Measurements from ENCODE around the gene MME. TPM values are rescaled to one million over a fixed set of nuclear protein-coding genes. Genes with fewer than 3 reads are reported as not detected.

The MME gene
- total RNA-seq, 1 donor from 2014 or later, result 54.3 TPM

- H3K79me2 ChIP-seq (ENCODE audit: insufficient read depth, low read length), result no peaks in the 10 kb centered on the region
- peaks cover 17% of the 10 kb centered on the region for H3K4me1 Mint-ChIP-seq (ENCODE audit: low read depth, unreplicated experiment)
- no peak overlapping the region for H2AFZ ChIP-seq (ENCODE audit: low read depth, low read length)
- H4K20me1 ChIP-seq (ENCODE audit: insufficient read depth, low read length), result no peaks in the 10 kb centered on the region
- H3K9me3 Mint-ChIP-seq (ENCODE audit: unreplicated experiment), result no peaks in the 10 kb centered on the region
- H3K27me3 ChIP-seq (ENCODE audit: insufficient read depth, low read length), result no peaks in the 10 kb centered on the region
- H3K4me3 ChIP-seq (ENCODE audit: insufficient read depth, low read depth, low read length), result no peak overlapping the region
- H3K27ac Mint-ChIP-seq (ENCODE audit: unreplicated experiment), result no peak overlapping the region
- no peaks in the 10 kb centered on the region for H3K9me3 ChIP-seq (ENCODE audit: insufficient read depth, low read depth, low read length)
- FAIRE-seq, result no peak
- H3K27ac ChIP-seq (ENCODE audit: low read depth, low read length), result no peak overlapping the region
- H3K4me1 ChIP-seq (ENCODE audit: insufficient read depth, low read length), result no peaks in the 10 kb centered on the region
- H3K27me3 Mint-ChIP-seq (ENCODE audit: low read depth, unreplicated experiment), result no peaks in the 10 kb centered on the region
- H3K36me3 ChIP-seq (ENCODE audit: insufficient read depth, low read length), result no peaks in the 10 kb centered on the region
- DNase-seq (ENCODE audit: low read depth), result no peak
- no peak overlapping the region for H3K4me3 Mint-ChIP-seq (ENCODE audit: unreplicated experiment)
- H3K36me3 Mint-ChIP-seq (ENCODE audit: low read depth, unreplicated experiment), result peaks cover 2% of the 10 kb centered on the region
- no peak overlapping the region for H3K9ac ChIP-seq (ENCODE audit: low read length)
- H3K4me2 ChIP-seq (ENCODE audit: low read length), result no peak overlapping the region
- no peak for TF ChIP-seq EZH2 (IDR thresholded peaks at IDR 0.05; ENCODE audit: insufficient read depth, low read length)
- TF ChIP-seq, protein P1, sequence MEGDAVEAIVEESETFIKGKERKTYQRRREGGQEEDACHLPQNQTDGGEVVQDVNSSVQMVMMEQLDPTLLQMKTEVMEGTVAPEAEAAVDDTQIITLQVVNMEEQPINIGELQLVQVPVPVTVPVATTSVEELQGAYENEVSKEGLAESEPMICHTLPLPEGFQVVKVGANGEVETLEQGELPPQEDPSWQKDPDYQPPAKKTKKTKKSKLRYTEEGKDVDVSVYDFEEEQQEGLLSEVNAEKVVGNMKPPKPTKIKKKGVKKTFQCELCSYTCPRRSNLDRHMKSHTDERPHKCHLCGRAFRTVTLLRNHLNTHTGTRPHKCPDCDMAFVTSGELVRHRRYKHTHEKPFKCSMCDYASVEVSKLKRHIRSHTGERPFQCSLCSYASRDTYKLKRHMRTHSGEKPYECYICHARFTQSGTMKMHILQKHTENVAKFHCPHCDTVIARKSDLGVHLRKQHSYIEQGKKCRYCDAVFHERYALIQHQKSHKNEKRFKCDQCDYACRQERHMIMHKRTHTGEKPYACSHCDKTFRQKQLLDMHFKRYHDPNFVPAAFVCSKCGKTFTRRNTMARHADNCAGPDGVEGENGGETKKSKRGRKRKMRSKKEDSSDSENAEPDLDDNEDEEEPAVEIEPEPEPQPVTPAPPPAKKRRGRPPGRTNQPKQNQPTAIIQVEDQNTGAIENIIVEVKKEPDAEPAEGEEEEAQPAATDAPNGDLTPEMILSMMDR (IDR thresholded peaks at IDR 0.05; ENCODE audit: insufficient read depth, low read depth, low read length), result no peak
Observed at GRCh38 chr3:155135003-155135402, 54.9 kb downstream of the MME start.

- Mint-ChIP-seq H3K36me3 (ENCODE audit: low read depth, unreplicated experiment) (peaks cover 2% of the 10 kb centered on the region), H3K4me3 (ENCODE audit: unreplicated experiment) (no peak overlapping the region), H3K4me1 (ENCODE audit: low read depth, unreplicated experiment) (no peaks in the 10 kb centered on the region), H3K27me3 (ENCODE audit: low read depth, unreplicated experiment) (no peaks in the 10 kb centered on the region), H3K9me3 (ENCODE audit: unreplicated experiment) (no peaks in the 10 kb centered on the region), H3K27ac (ENCODE audit: unreplicated experiment) (no peak overlapping the region)
- no peaks in the 10 kb centered on the region for H3K27me3 ChIP-seq (ENCODE audit: insufficient read depth, low read length)
- no peaks in the 10 kb centered on the region for H3K9me3 ChIP-seq (ENCODE audit: insufficient read depth, low read depth, low read length)
- H3K4me3 ChIP-seq (ENCODE audit: insufficient read depth, low read depth, low read length), result no peak overlapping the region
- DNase-seq (ENCODE audit: low read depth), result no peak
- no peak overlapping the region for H3K4me2 ChIP-seq (ENCODE audit: low read length)
- H2AFZ ChIP-seq (ENCODE audit: low read depth, low read length), result no peak overlapping the region
- H3K9ac ChIP-seq (ENCODE audit: low read length), result no peak overlapping the region
- TF ChIP-seq EZH2 (IDR thresholded peaks at IDR 0.05; ENCODE audit: insufficient read depth, low read length), result no peak
- TF ChIP-seq, protein P1 (IDR thresholded peaks at IDR 0.05; ENCODE audit: insufficient read depth, low read depth, low read length), result no peak
- no peak overlapping the region for H3K27ac ChIP-seq (ENCODE audit: low read depth, low read length)
- FAIRE-seq, result no peak
- no peaks in the 10 kb centered on the region for H3K4me1 ChIP-seq (ENCODE audit: insufficient read depth, low read length)
- no peaks in the 10 kb centered on the region for H4K20me1 ChIP-seq (ENCODE audit: insufficient read depth, low read length)
- no peaks in the 10 kb centered on the region for H3K79me2 ChIP-seq (ENCODE audit: insufficient read depth, low read length)
- H3K36me3 ChIP-seq (ENCODE audit: insufficient read depth, low read length), result no peaks in the 10 kb centered on the region
Observed at GRCh38 chr3:155138677-155139076, 58.6 kb downstream of the MME start.

DNA sequence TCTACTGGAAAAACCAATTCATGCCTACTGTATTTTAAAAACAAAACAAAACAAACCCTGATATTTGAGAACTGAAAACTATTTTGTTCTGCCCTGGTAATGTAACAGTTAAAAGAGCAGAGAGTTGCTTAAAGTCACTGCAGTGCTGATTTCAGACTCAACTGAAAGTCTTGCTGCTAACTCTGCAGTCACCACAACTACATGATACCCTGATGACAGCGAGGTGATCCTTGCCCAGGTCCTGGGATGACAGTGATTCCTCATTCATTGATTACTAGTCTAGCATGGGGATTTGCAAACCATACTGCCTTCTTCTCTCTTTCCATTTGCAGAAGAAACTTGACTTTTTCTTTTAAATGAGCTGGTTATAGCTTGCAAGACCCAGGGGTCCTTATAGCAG is 67.5 kb downstream of the MME start:
- Histone ChIP-seq H3K9ac (ENCODE audit: low read length) (no peak overlapping the region), H3K27ac (ENCODE audit: low read depth, low read length) (no peak overlapping the region), H3K4me3 (ENCODE audit: insufficient read depth, low read depth, low read length) (no peak overlapping the region), H3K4me2 (ENCODE audit: low read length) (no peak overlapping the region), H3K9me3 (ENCODE audit: insufficient read depth, low read depth, low read length) (no peaks in the 10 kb centered on the region), H3K36me3 (ENCODE audit: insufficient read depth, low read length) (no peaks in the 10 kb centered on the region), H3K79me2 (ENCODE audit: insufficient read depth, low read length) (no peaks in the 10 kb centered on the region), H4K20me1 (ENCODE audit: insufficient read depth, low read length) (no peaks in the 10 kb centered on the region), H2AFZ (ENCODE audit: low read depth, low read length) (no peak overlapping the region), H3K27me3 (ENCODE audit: insufficient read depth, low read length) (no peaks in the 10 kb centered on the region), H3K4me1 (ENCODE audit: insufficient read depth, low read length) (no peaks in the 10 kb centered on the region)
- Mint-ChIP-seq H3K27ac (ENCODE audit: unreplicated experiment) (no peak overlapping the region), H3K4me3 (ENCODE audit: unreplicated experiment) (no peak overlapping the region), H3K36me3 (ENCODE audit: low read depth, unreplicated experiment) (peaks cover 6% of the 10 kb centered on the region), H3K9me3 (ENCODE audit: unreplicated experiment) (no peaks in the 10 kb centered on the region), H3K4me1 (ENCODE audit: low read depth, unreplicated experiment) (no peaks in the 10 kb centered on the region), H3K27me3 (ENCODE audit: low read depth, unreplicated experiment) (no peaks in the 10 kb centered on the region)
- no peak for TF ChIP-seq EZH2 (IDR thresholded peaks at IDR 0.05; ENCODE audit: insufficient read depth, low read length)
- TF ChIP-seq, protein P1 (IDR thresholded peaks at IDR 0.05; ENCODE audit: insufficient read depth, low read depth, low read length), result no peak
- no peak for DNase-seq (ENCODE audit: low read depth)
- FAIRE-seq, result no peak

All from astrocyte (in vitro differentiated cells and primary cell).